ENCODE results near the gene TRAF3.
"Not testable (repeated sequence)": the region's sequence is repeated elsewhere in the genome, so short reads cannot be mapped to it uniquely, and the experiment has no call there.

Gene TRAF3

DNA sequence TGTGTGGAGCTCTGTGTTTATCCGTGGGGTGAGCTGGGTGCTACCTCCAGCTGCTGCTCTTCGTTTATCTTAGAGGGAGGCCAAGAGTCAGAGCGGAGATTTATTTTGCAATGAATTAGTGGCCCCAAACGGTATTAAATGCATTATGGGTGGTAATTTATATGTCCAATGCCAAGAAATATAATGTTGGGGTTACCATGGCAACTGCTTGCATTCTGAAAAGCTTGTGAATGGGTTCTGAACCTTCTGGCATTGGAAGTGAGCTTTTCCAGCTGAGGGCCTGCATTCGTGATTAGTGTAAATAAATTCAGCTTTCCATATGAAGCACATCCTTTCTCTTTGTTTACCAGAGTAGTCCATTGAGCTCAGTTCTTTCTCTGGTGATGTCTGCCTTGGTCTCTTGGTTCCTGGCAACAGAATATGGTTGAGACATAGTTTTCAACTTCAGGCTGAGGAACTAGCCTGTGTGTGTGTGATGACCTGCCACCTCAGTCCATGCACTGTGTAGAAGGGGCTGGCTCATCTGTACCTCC, 51.8 kb downstream of the TRAF3 start:
- Histone ChIP-seq H3K4me1 (ENCODE audit: insufficient read depth, low read length) (peaks cover 40% of the 10 kb centered on the region), H3K36me3 (ENCODE audit: insufficient read depth, low read length) (no peaks in the 10 kb centered on the region), H3K9me3 (ENCODE audit: control insufficient read depth, insufficient read depth, low read length) (no peaks in the 10 kb centered on the region), H3K9ac (ENCODE audit: low read depth, low read length) (no peak overlapping the region)

DNA sequence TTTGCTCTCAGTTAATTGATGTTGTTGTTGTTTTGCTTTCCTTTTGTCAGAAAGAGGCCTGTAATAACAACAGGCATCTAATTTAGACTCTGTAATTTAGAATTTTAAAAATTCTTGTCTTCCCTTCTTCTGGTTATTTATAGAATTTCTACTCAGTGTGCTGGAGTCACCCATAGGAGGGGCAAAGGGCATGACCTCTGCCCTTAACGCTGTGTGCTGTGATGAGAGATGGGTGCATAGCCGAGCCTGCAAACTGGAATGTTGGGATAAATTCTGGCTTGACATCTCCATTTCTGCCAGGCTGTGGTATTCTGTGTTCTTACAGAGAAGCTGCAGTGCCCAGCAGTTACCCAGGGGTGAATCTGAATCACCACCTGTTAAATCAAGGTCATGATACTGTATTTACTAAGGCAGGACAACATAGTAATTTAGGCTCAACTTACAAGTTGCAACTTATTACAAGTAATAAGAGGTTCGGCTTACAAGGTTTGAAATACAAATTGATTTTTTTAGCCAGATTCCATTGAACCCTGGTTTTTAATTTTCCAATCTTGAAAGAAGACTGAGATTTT, 53.3 kb downstream of the TRAF3 start:
- no peaks in the 10 kb centered on the region for H3K36me3 ChIP-seq (ENCODE audit: insufficient read depth, low read length)
- H3K4me1 ChIP-seq (ENCODE audit: insufficient read depth, low read length), result peaks cover 32% of the 10 kb centered on the region
- no peaks in the 10 kb centered on the region for H3K9me3 ChIP-seq (ENCODE audit: control insufficient read depth, insufficient read depth, low read length)
- H3K9ac ChIP-seq (ENCODE audit: low read depth, low read length), result no peak overlapping the region

DNA sequence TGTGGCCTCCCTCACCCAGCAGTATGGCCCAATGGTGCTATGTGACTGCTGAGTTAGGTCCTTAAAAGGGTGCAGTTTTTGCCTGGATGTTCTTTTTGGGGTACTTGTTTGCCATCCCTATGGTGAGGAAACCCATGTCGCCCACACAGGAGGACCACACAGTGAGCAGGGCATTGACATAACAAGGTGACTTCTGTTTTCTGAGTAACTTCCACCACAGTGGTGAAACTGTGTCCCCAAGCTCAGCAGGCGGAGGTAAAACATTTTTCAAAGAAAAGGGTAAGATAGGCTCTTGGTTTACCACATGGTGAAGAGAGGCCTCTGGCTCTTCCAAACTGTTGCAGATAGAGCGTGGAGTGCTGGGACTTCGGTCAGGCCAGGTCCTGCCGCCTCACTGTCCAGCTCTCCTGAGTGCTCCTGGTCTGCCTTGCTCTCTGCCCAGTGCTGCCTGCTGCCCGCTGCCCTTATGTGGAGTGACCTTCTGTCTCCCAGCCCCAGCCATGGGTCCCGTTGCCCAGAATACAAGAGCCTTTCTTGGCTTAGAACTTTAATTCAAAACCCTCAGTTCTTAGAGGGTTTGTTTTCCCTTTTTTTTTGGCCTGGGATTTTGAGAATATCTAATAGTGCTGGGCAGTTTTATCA, 54.0 kb downstream of the TRAF3 start:
- Histone ChIP-seq H3K4me1 (ENCODE audit: insufficient read depth, low read length) (peaks cover 32% of the 10 kb centered on the region), H3K9ac (ENCODE audit: low read depth, low read length) (no peak overlapping the region), H3K36me3 (ENCODE audit: insufficient read depth, low read length) (no peaks in the 10 kb centered on the region), H3K9me3 (ENCODE audit: control insufficient read depth, insufficient read depth, low read length) (no peaks in the 10 kb centered on the region)

DNA sequence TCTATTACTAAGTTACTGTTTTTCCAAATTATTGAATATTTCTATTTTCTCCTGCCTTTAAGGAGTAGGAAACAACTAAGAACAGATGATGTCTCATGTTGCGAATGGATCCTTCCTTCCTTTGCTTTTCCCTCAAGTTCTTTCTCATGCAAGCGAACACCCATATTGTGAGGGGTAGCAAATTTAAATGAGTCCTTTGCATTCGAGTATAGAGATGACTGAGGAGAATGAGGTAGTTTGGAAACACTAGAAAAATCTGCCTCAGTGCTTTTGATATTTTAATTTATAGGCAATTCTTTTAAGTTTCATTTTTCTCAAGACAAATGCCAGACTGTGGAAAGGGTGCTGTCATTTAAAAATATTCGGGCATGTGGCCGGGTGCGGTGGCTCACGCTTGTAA, 56.1 kb downstream of the TRAF3 start:
- Histone ChIP-seq H3K9me3 (ENCODE audit: control insufficient read depth, insufficient read depth, low read length) (no peaks in the 10 kb centered on the region), H3K9ac (ENCODE audit: low read depth, low read length) (no peak overlapping the region), H3K36me3 (ENCODE audit: insufficient read depth, low read length) (no peaks in the 10 kb centered on the region), H3K4me1 (ENCODE audit: insufficient read depth, low read length) (peaks cover 39% of the 10 kb centered on the region)

DNA sequence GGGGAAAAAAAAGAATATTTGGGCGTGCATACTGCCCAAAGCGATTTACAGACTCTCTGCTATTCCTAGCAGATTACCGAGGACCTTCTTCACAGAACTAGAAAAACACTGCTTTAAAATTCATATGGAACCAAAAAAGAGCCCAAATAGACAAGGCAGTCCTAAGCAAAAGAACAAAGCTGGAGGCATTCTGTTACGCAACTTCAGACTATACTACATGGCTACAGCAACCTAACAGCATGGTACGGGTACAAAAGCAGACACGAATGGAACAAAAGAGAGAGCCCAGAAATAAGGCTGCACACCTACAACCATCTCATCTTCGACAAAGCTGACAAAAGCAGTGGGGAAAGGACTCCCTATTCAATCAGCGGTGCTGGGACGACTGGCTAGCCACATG, 56.7 kb downstream of the TRAF3 start:
- no peaks in the 10 kb centered on the region for H3K36me3 ChIP-seq (ENCODE audit: insufficient read depth, low read length)
- peaks cover 37% of the 10 kb centered on the region for H3K4me1 ChIP-seq (ENCODE audit: insufficient read depth, low read length)
- H3K9me3 ChIP-seq (ENCODE audit: control insufficient read depth, insufficient read depth, low read length), result no peaks in the 10 kb centered on the region
- H3K9ac ChIP-seq (ENCODE audit: low read depth, low read length), result no peak overlapping the region

DNA sequence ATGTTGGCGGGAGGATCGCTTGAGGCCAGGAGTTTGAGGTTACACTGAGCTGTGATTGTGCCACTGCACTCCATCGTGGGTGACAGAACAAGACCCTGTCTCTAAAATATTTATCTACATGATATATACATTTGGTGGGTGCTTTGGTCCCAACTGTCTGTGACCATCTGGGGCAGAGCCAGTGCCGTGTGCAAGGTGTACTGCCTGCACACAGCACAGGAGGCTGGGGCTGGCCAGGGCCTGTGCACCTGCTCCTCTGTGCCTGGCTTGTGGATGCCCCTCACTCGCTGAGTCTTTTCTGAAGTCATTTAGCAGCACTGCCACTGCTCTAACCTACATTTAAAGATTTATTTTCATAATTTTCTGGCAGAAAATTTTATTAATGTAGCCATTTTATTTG, 58.7 kb downstream of the TRAF3 start:
- H3K9ac ChIP-seq (ENCODE audit: low read depth, low read length), result no peak overlapping the region
- H3K4me1 ChIP-seq (ENCODE audit: insufficient read depth, low read length), result peaks cover 33% of the 10 kb centered on the region
- H3K9me3 ChIP-seq (ENCODE audit: control insufficient read depth, insufficient read depth, low read length), result no peaks in the 10 kb centered on the region
- no peaks in the 10 kb centered on the region for H3K36me3 ChIP-seq (ENCODE audit: insufficient read depth, low read length)

DNA sequence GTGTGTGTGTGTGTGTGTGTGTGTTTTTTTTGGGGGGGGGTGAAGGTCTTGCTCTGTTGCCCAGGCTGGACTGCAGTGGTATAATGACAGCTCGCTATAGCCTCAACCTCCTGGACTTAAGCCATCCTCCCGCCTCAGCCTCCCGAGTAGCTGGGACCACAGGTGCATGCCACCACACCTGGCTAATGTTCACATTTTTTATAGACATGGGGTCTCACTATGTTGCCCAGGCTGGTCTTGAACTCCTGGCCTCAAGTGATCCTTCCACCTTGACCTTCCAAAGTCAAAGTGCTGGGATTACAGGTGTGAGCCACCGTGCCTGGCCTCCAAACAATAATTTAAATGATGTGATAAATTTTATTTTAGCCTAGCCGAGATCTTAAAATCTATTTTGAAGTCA, 59.9 kb downstream of the TRAF3 start:
- not testable (repeated sequence) for H3K9me3 ChIP-seq (ENCODE audit: control insufficient read depth, insufficient read depth, low read length); H3K9ac ChIP-seq (ENCODE audit: low read depth, low read length); H3K36me3 ChIP-seq (ENCODE audit: insufficient read depth, low read length)
- H3K4me1 ChIP-seq (ENCODE audit: insufficient read depth, low read length), result peaks cover 37% of the 10 kb centered on the region

DNA sequence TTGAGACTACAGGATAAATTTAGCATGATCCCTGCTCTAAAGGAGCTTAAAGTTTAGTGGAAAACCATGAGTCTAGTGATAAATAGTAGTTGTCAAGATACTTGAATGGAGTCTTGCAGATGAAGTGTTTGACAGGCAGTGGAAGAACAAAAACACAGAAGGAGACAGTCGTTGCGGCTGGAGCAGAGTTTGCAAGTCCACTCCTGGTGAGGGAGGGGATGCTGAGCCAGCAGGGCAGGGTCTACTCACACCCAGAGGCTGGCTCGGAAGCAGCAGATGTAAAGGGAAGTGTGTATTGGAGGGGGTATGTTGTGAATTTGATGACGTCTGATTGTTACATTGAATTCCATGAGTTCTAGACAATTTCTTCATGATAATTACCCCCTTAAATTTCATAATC, 61.3 kb downstream of the TRAF3 start:
- Histone ChIP-seq H3K9me3 (ENCODE audit: control insufficient read depth, insufficient read depth, low read length) (no peaks in the 10 kb centered on the region), H3K36me3 (ENCODE audit: insufficient read depth, low read length) (no peaks in the 10 kb centered on the region), H3K4me1 (ENCODE audit: insufficient read depth, low read length) (peaks cover 34% of the 10 kb centered on the region), H3K9ac (ENCODE audit: low read depth, low read length) (no peak overlapping the region)

DNA sequence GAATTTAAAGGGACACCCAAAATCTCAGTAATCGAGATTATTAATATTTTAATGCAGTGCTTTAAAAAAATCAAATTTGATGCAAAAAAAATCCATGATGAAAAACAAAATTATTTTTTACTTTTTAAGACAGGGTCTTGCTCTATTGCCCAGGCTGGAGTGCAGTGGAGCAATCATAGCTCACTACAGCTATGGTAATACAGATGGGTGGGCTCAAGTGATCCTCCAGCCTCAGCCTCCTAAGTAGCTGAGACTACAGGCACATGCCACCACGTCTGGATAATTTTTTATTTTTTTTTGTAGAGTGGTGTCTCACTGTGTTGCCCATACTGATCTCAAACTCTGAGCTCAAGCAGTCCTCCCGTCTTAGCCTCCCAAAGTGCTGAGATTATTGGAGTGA, 62.9 kb downstream of the TRAF3 start:
- no peaks in the 10 kb centered on the region for H3K36me3 ChIP-seq (ENCODE audit: insufficient read depth, low read length)
- H3K9me3 ChIP-seq (ENCODE audit: control insufficient read depth, insufficient read depth, low read length), result no peaks in the 10 kb centered on the region
- H3K4me1 ChIP-seq (ENCODE audit: insufficient read depth, low read length), result peaks cover 28% of the 10 kb centered on the region
- no peak overlapping the region for H3K9ac ChIP-seq (ENCODE audit: low read depth, low read length)

DNA sequence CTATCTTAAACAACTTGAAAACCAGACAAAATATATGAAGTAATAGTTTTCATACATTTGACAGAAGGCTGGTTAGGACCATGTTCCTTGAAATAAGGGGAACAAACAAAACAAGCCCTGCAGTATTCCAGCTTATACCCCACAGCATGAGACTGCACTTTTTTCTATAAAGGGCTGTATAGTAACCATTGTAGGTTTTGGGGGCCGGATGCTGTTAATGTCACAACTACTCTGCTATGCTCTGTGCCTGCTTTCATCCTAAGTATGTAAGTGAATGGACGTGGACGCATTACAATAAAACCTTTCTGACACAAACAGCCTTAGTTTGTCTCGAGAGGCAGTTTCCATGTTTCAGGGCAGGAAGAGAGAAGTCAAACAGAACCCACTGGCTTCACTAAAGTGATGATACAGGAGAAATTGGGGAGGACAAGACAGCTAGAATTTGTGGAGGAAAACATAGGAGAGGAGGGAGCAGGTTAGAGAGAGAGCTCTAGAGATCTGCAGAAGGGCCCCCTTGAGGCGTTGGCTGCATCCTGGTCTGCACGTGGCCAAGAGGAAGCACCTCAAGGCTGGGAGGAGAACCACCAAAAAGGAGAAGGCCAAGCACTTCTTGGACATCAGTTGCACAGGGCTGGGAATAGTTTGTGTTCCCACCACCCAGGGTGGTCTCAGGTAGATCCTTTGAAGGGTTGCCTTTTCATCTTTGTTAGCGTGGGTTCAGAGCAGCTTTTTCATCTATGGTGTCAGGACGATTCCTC, 63.7 kb downstream of the TRAF3 start:
- H3K4me1 ChIP-seq (ENCODE audit: insufficient read depth, low read length), result peaks cover 28% of the 10 kb centered on the region

DNA sequence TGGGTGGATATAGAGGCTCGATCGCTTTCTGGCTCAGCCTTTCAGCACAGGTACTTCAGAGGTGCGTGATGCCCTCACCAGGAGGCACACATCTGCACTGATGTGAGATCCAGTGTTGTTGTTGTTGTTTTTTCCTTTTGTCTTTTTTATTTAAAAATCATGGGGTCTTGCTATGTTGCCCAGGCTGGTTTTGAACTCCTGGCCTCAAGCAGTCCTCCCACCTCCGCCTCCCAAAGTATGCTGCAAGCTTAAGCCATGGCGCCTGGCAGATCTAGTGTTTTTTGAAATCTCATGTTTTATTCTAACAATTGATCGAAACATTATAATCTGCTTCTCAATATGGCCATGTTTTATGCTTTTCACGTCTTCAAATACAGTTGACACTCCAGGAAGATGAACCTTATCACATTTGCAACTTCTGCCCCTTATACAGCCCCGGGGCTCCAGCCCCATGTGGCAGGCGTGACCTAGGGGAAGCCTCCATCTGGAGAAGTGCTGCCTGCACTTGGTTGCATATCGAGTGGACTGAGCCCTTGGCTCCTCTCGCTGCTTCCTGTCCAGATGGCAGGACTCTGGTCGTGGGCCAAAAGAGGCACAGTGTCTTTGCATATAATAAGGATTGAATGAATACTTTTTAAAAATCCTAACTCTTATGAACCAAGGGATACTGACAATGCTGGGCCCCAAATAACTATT, 71.7 kb downstream of the TRAF3 start:
- no peaks in the 10 kb centered on the region for H3K36me3 ChIP-seq (ENCODE audit: insufficient read depth, low read length)
- H3K4me1 ChIP-seq (ENCODE audit: insufficient read depth, low read length), result no peaks in the 10 kb centered on the region
- H3K9ac ChIP-seq (ENCODE audit: low read depth, low read length), result no peak overlapping the region
- H3K9me3 ChIP-seq (ENCODE audit: control insufficient read depth, insufficient read depth, low read length), result no peaks in the 10 kb centered on the region

More for the DNA sequence above, 63.7 kb downstream of the TRAF3 start:
- Histone ChIP-seq H3K9me3 (ENCODE audit: control insufficient read depth, insufficient read depth, low read length) (no peaks in the 10 kb centered on the region), H3K36me3 (ENCODE audit: insufficient read depth, low read length) (no peaks in the 10 kb centered on the region), H3K9ac (ENCODE audit: low read depth, low read length) (no peak overlapping the region)

DNA sequence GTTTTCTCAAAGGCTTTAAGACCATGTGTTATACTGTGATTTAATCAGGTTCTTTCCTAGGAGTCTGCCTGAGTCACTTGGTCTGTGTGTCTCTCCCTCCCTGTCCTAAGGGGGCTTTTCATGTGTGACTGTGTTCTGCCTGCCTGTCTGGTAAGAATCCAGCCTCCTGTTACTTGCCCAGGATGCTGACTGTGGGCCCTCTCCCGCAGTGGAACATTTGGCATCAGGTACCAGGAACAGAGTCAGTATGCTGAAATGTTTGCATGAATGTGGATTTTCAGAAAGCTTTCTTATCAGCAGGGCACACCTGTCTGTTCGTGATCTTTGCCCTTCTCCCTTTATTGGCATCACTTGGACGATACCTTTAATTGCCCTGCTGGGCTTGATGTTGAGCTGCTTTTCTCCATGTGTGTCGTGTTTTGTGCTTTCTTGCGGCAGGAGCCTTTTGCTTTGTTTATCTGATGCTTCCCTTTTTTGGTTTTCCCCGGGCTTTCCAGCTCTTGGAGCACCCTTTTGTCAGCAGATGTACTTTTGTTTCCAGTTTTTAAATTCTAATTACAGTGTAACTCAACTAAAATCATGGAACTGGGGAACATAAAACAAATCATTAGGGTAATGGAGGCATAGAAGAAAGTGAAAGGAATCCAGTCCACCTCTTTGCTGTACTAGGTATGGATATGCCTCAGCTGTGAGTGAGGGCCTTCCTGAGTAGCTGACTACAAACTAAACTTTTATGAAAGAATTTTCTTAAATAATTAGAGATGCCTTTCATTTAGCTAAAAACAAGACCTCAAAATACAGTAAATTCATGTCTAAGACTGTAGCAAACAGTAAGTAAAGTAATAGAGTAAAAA, 72.5 kb downstream of the TRAF3 start:
- H3K9me3 ChIP-seq (ENCODE audit: control insufficient read depth, insufficient read depth, low read length), result no peaks in the 10 kb centered on the region
- H3K9ac ChIP-seq (ENCODE audit: low read depth, low read length), result no peak overlapping the region
- H3K4me1 ChIP-seq (ENCODE audit: insufficient read depth, low read length), result no peaks in the 10 kb centered on the region
- H3K36me3 ChIP-seq (ENCODE audit: insufficient read depth, low read length), result no peaks in the 10 kb centered on the region

DNA sequence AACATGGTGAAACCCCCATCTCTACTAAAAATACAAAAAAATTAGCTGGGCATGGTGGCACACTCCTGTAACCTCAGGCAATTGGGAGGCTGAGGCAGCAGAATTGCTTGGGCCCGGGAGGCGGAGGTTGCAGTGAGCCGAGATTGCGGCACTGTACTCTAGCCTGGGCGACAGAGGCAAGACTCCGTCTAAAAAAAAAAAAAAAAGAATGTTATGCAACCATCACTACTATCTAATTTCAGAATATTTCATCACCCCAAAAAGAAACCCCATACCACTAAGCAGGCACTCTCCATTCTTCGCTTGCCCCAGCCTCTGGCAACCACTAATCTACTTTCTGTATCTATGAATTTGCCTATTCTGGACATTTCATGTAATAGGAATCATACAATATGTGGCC, 76.4 kb downstream of the TRAF3 start:
- Histone ChIP-seq H3K4me1 (ENCODE audit: insufficient read depth, low read length) (no peaks in the 10 kb centered on the region), H3K9me3 (ENCODE audit: control insufficient read depth, insufficient read depth, low read length) (peaks cover 7% of the 10 kb centered on the region), H3K36me3 (ENCODE audit: insufficient read depth, low read length) (no peaks in the 10 kb centered on the region), H3K9ac (ENCODE audit: low read depth, low read length) (no peak overlapping the region)
